Liver (tissue), 9 donors: Measurements from ENCODE around the gene MBNL2. TPM values are rescaled to one million over a fixed set of nuclear protein-coding genes. Genes with fewer than 3 reads are reported as not detected.

Experiments used
- DNase-seq: peaks from one replicate; pipeline ENCODE4 v3.0.0-alpha.2; 2017; ENCODE audit warnings: low spot score
- H3K27ac ChIP-seq, 2 donors: one replicate each; pipeline ENCODE4 v1.7.0; 2013; ENCODE audit warnings: inconsistent platforms in 2 of 2, low read length in 2 of 2, control low read depth in 1 of 2, low read depth in 1 of 2, mild to moderate bottlenecking in 1 of 2
- H3K27me3 ChIP-seq, 4 donors: one replicate each; pipeline versions ENCODE4 v1.6.1 to v1.7.0; 2013; ENCODE audit warnings: low read length in 3 of 4, inconsistent platforms in 1 of 4, mild to moderate bottlenecking in 1 of 4, moderate library complexity in 1 of 4; ENCODE audit not compliant: control insufficient read depth in 4 of 4, insufficient read depth in 4 of 4
- H3K36me3 ChIP-seq, 4 donors: one replicate each; pipeline versions ENCODE4 v1.6.1 to v1.7.0; 2013; ENCODE audit warnings: low read length in 3 of 4, mild to moderate bottlenecking in 3 of 4, low read depth in 1 of 4, moderate library complexity in 1 of 4; ENCODE audit not compliant: control insufficient read depth in 4 of 4, insufficient read depth in 3 of 4
- H3K4me1 ChIP-seq, 4 donors: one replicate each; pipeline versions ENCODE4 v1.6.1 to v1.7.0; 2013; ENCODE audit warnings: low read length in 3 of 4, mild to moderate bottlenecking in 3 of 4, moderate library complexity in 1 of 4; ENCODE audit not compliant: control insufficient read depth in 4 of 4, insufficient read depth in 4 of 4
- H3K4me3 ChIP-seq, 3 donors: one replicate each; pipeline versions ENCODE4 v1.6.1 to v1.7.0; 2013; ENCODE audit warnings: low read length in 3 of 3, control low read depth in 1 of 3, low read depth in 1 of 3, mild to moderate bottlenecking in 1 of 3
- H3K9ac ChIP-seq, 2 donors: one replicate each; pipeline ENCODE4 v1.7.0; 2013; ENCODE audit warnings: low read length in 2 of 2, mild to moderate bottlenecking in 2 of 2, moderate library complexity in 2 of 2, control low read depth in 1 of 2, low read depth in 1 of 2
- H3K9me3 ChIP-seq, 4 donors: one replicate each; pipeline versions ENCODE4 v1.6.1 to v1.7.0; 2013; ENCODE audit warnings: low read length in 3 of 4; ENCODE audit not compliant: control insufficient read depth in 4 of 4
- ATF3 ChIP-seq: IDR thresholded peaks from 2 replicates; pipeline ENCODE4 v1.6.1; 2016; ENCODE audit warnings: antibody characterized with exemption
- EGR1 ChIP-seq, 2 donors: IDR thresholded peaks; 2 replicates each; pipeline ENCODE4 v1.6.1; 2016 to 2018; ENCODE audit warnings: antibody characterized with exemption in 2 of 2, low read depth in 2 of 2
- FOXA1 ChIP-seq: IDR thresholded peaks from 2 replicates; pipeline ENCODE4 v1.6.1; 2016; ENCODE audit warnings: antibody characterized with exemption
- FOXA2 ChIP-seq: IDR thresholded peaks from 2 replicates; pipeline ENCODE4 v1.6.1; 2016; ENCODE audit warnings: antibody characterized with exemption
- GABPA ChIP-seq, 2 donors: IDR thresholded peaks in 1 of 2; conservative IDR thresholded peaks in 1 of 2; 2 replicates each; pipeline ENCODE4 v1.6.1; 2016; ENCODE audit warnings: antibody characterized with exemption in 2 of 2, mild to moderate bottlenecking in 1 of 2, moderate library complexity in 1 of 2
- HNF4A ChIP-seq, 2 donors: conservative IDR thresholded peaks; 2 replicates each; pipeline ENCODE4 v1.6.1; 2016; ENCODE audit warnings: antibody characterized with exemption in 2 of 2, mild to moderate bottlenecking in 2 of 2
- HNF4G ChIP-seq: IDR thresholded peaks from 2 replicates; pipeline ENCODE4 v1.6.1; 2016; ENCODE audit warnings: antibody characterized with exemption
- JUND ChIP-seq, 2 donors: IDR thresholded peaks; 2 replicates each; pipeline ENCODE4 v1.6.1; 2016; ENCODE audit warnings: antibody characterized with exemption in 2 of 2
- NR2F2 ChIP-seq: IDR thresholded peaks from 2 replicates; pipeline ENCODE4 v1.6.1; 2016; ENCODE audit warnings: antibody characterized with exemption
- RAD21 ChIP-seq, 2 donors: IDR thresholded peaks; 2 replicates each; pipeline ENCODE4 v1.6.1; 2016; ENCODE audit warnings: antibody characterized with exemption in 2 of 2, mild to moderate bottlenecking in 2 of 2
- REST ChIP-seq: IDR thresholded peaks from 2 replicates; pipeline ENCODE4 v1.6.1; 2016; ENCODE audit warnings: antibody characterized with exemption, mild to moderate bottlenecking
- RXRA ChIP-seq, 2 donors: IDR thresholded peaks; 2 replicates each; pipeline ENCODE4 v1.6.1; 2017 to 2018; ENCODE audit warnings: antibody characterized with exemption in 2 of 2, mild to moderate bottlenecking in 1 of 2
- SP1 ChIP-seq: IDR thresholded peaks from 2 replicates; pipeline ENCODE4 v1.6.1; 2018; ENCODE audit warnings: antibody characterized with exemption, mild to moderate bottlenecking
- TAF1 ChIP-seq: conservative IDR thresholded peaks from 2 replicates; pipeline ENCODE4 v1.6.1; 2016; ENCODE audit warnings: antibody characterized with exemption, mild to moderate bottlenecking
- YY1 ChIP-seq: IDR thresholded peaks from 2 replicates; pipeline ENCODE4 v1.6.1; 2016; ENCODE audit warnings: antibody characterized with exemption, mild to moderate bottlenecking
- ZBTB33 ChIP-seq: IDR thresholded peaks from 2 replicates; pipeline ENCODE4 v1.6.1; 2016; ENCODE audit warnings: antibody characterized with exemption
- WGBS: extraction: QIAGEN DNeasy Blood & Tissue Kit; methylation state at CpG from one replicate; pipeline ENCODE4 v1.1.7; 2013; 5-methylcytosine and 5-hydroxymethylcytosine counted together
- polyA plus RNA-seq, 2 donors: library from polyadenylated mRNA; stranded (reverse) in 1 of 2; unstranded in 1 of 2; fragments of 200-250 nt in 1 of 2; fragments of >200 nt in 1 of 2; fragmentation: Nextera tagmentation in 1 of 2; extraction: Ambion mirVana in 1 of 2; gene quantifications; one replicate each; pipeline versions ENCODE4 v1.2.1 to v1.2.3, GENCODE V29; 2013 to 2015
- total RNA-seq, 2 donors: library from RNA; depleted of rRNA; stranded (reverse); fragments of >200 nt; gene quantifications; one replicate each; pipeline ENCODE4 v1.2.3, GENCODE V29; 2014
- TF ChIP-seq, protein P1 (sequence below): fragments of 150-350 bp; IDR thresholded peaks from 2 replicates; pipeline ENCODE4 v1.5.1; 2017; ENCODE audit warnings: improper control_type of control experiment, low read depth, low read length; ENCODE audit not compliant: missing input control
- TF ChIP-seq, protein P2 (sequence below): IDR thresholded peaks from 2 replicates; pipeline ENCODE4 v1.6.1; 2016; ENCODE audit warnings: antibody characterized with exemption
- donor health status: healthy.
- donor health status: healthy.
- donor health status: healthy.
- donor health status: healthy.
- donor health status: healthy.

Gene MBNL2
- total and polyA plus RNA-seq, 4 donors = 16.0 to 49.6 (median 36.8) TPM

- 1% methylated on average over 4 of the region's 4 CpGs for WGBS
- Histone ChIP-seq H3K4me3 (peak overlapping the region in 2 of 3 donors; percentile 5 to 11), H3K9me3 (no peaks in the 10 kb centered on the region), H3K27me3 (no peaks in the 10 kb centered on the region), H3K27ac (peak overlapping the region; percentile 66), H3K36me3 (peaks cover 5 to 44% (median 39%) of the 10 kb centered on the region in 4 donors), H3K4me1 (peaks cover 0 to 17% (median 12%) of the 10 kb centered on the region in 4 donors), H3K9ac (peak overlapping the region; percentile 64 to 68)
- TF ChIP-seq REST = no peak
- TF ChIP-seq HNF4G = no peak
- peak; percentile 24 for TF ChIP-seq ZBTB33
- TF ChIP-seq, protein P1, sequence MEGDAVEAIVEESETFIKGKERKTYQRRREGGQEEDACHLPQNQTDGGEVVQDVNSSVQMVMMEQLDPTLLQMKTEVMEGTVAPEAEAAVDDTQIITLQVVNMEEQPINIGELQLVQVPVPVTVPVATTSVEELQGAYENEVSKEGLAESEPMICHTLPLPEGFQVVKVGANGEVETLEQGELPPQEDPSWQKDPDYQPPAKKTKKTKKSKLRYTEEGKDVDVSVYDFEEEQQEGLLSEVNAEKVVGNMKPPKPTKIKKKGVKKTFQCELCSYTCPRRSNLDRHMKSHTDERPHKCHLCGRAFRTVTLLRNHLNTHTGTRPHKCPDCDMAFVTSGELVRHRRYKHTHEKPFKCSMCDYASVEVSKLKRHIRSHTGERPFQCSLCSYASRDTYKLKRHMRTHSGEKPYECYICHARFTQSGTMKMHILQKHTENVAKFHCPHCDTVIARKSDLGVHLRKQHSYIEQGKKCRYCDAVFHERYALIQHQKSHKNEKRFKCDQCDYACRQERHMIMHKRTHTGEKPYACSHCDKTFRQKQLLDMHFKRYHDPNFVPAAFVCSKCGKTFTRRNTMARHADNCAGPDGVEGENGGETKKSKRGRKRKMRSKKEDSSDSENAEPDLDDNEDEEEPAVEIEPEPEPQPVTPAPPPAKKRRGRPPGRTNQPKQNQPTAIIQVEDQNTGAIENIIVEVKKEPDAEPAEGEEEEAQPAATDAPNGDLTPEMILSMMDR = no peak
- TF ChIP-seq, protein P2, sequence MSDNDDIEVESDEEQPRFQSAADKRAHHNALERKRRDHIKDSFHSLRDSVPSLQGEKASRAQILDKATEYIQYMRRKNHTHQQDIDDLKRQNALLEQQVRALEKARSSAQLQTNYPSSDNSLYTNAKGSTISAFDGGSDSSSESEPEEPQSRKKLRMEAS = peak; percentile 26
- TF ChIP-seq FOXA2 = peak; percentile 14
- no peak for TF ChIP-seq NR2F2
- no peak for TF ChIP-seq FOXA1
- no peak for TF ChIP-seq EGR1 (IDR thresholded peaks at IDR 0.05; ENCODE audit: low read depth in 2 of 2)
- peak; percentile 21 to 22 for TF ChIP-seq RAD21 (IDR thresholded peaks at IDR 0.05)
- no peak for TF ChIP-seq JUND (IDR thresholded peaks at IDR 0.05)
- TF ChIP-seq ATF3 = no peak
- TF ChIP-seq HNF4A (conservative IDR thresholded peaks at IDR 0.05) = peak; percentile 23 to 47
- peak; percentile 83 for TF ChIP-seq RXRA (IDR thresholded peaks at IDR 0.05)
- peak; percentile 18 for TF ChIP-seq YY1
- TF ChIP-seq TAF1 = no peak
- TF ChIP-seq GABPA (IDR thresholded peaks at IDR 0.05 in 1 of 2, conservative IDR thresholded peaks at IDR 0.05 in 1 of 2) = no peak
- TF ChIP-seq SP1 = no peak
- no peak for DNase-seq
These were observed 147.2 kb downstream of the MBNL2 start for GRCh38 chr13:97369261-97369893.
